ENCODE results near the gene ACTR1B. TPM values are rescaled to one million over a fixed set of nuclear protein-coding genes. Genes with fewer than 3 reads are reported as not detected.
"Not testable (repeated sequence)": the region's sequence is repeated elsewhere in the genome, so short reads cannot be mapped to it uniquely, and the experiment has no call there.

ACTR1B gene
- total RNA-seq, 1 donor from 2014 or later, result 86.6 TPM

DNA sequence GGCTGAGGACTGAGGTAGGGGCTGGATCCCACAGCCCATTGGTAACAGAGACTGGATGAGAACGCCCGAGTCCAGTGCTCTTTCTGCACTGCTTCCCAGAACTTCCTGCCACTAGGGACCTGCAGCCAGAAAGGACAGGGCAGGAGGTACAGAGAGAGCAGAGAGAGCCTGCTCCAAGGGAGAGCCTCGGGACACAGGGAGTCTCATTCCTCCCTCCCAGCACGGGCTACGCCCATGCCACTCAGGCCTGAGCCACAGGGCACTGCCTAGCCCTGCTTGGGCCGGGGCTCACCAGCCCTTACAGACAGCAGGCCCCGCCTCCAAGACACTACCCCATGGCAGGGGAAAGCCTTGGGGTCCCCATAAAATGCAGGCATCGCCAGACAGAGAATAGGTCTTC, 48.1 kb downstream of the ACTR1B start:
- DNase-seq (ENCODE audit: low spot score), result not testable (repeated sequence)

DNA sequence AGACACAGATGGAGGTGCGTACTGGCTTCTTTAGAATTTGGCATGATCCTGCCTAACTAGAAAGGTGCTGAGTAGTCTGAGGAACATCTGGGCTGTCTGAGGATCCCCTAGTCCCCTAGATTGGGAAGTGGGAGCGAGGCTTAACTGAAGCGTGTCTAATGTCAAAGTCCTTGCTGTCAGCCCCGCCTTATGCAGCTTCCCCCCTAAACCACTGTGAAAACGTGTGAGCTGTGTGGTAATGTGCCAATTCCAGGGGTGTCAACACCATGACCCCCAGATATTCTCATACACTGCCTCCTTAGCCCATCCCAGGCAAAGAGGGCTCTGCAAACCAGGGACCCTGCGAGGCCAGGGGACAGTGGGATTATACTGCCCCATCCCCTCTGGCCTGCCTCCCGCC, 51.9 kb downstream of the ACTR1B start:
- DNase-seq (ENCODE audit: low spot score), result not testable (repeated sequence)

DNA sequence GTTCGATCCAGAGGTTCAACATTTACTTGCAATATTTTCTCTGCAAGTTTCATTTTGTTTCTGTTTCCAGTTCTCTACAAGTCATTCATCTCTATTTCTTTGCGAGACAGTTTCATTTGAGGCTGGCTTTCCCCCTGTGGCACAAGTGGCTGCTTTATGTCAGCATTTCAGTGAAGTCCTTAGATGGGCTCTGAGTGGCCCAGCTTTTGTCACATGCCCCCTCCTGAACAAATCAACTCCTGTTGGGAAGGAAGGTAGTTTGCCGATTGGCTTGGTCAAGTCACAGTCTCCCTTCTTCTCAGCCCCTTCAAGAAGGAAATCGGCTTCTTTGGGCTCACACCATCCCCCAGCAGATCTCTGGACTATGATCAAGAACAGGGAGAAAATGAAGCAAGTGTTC, 55.1 kb downstream of the ACTR1B start:
- DNase-seq (ENCODE audit: low spot score), result not testable (repeated sequence)

Other genes starting within 250 kb of the ACTR1B start
- gene ANKRD36B, start 74.2 kb downstream of the ACTR1B start, total RNA-seq, result 13.2 TPM
- gene COX5B, start 18.0 kb downstream of the ACTR1B start, total RNA-seq, result 345 TPM
- gene C2orf92, start 5.7 kb upstream of the ACTR1B start, total RNA-seq, result 4.8 TPM
- 12.6 TPM for gene ZAP70, start 49.5 kb upstream of the ACTR1B start, total RNA-seq